Astrocyte of the hippocampus (primary cell): ENCODE results near the gene SLC25A25.
A peak's percentile ranks its signal among the peaks of the same experiment; 100 is the strongest.

ENCODE experiments used
- DNase-seq: peaks from one replicate; pipeline ENCODE4 v3.0.0; 2011; ENCODE audit warnings: low read depth, low spot score

The SLC25A25 gene

GRCh38 chr9:128145536-128145935 is 77.5 kb downstream of the SLC25A25 start:
- no peak for DNase-seq

GRCh38 chr9:128145951-128146351 is 77.9 kb downstream of the SLC25A25 start:
- DNase-seq, result no peak

- DNase-seq, result no peak
These were observed 78.6 kb downstream of the SLC25A25 start for GRCh38 chr9:128146591-128147120.

GRCh38 chr9:128148509-128149000 is 80.5 kb downstream of the SLC25A25 start:
- no peak for DNase-seq

GRCh38 chr9:128149001-128149701 is 81.1 kb downstream of the SLC25A25 start, which contains the start of gene LCN2:
Gene LCN2, plus strand, starts transcription at chr9:128149453. Its CDS starts 73 bp downstream, at chr9:128149526.
- DNase-seq, result peak; percentile 67

GRCh38 chr9:128149951-128150593 is 82.0 kb downstream of the SLC25A25 start:
- DNase-seq, result no peak

- DNase-seq, result no peak
These were observed 82.7 kb downstream of the SLC25A25 start for GRCh38 chr9:128150594-128151308.

GRCh38 chr9:128151309-128152132 is 83.5 kb downstream of the SLC25A25 start:
- DNase-seq, result no peak

GRCh38 chr9:128152133-128153059 is 84.4 kb downstream of the SLC25A25 start:
- no peak for DNase-seq

GRCh38 chr9:128153060-128153946 is 85.3 kb downstream of the SLC25A25 start:
- DNase-seq, result no peak

- DNase-seq, result no peak
These were observed 86.1 kb downstream of the SLC25A25 start for GRCh38 chr9:128153947-128154695.

- DNase-seq, result no peak
These were observed 87.9 kb downstream of the SLC25A25 start for GRCh38 chr9:128155736-128156500.
